Lower leg skin (tissue), 3 donors: ENCODE measurements around the gene CYP2A7.
"Not testable (repeated sequence)": the region's sequence is repeated elsewhere in the genome, so short reads cannot be mapped to it uniquely, and the experiment has no call there.

Experiments
- CTCF ChIP-seq, 3 donors: fragments of 450-650 bp; IDR thresholded peaks; one replicate each; pipeline ENCODE4 v1.5.1; 2016; ENCODE audit warnings: antibody characterized with exemption in 3 of 3, mild to moderate bottlenecking in 3 of 3, moderate library complexity in 2 of 3
- POLR2A ChIP-seq, 2 donors: fragments of 450-650 bp; IDR thresholded peaks; one replicate each; pipeline ENCODE4 v1.6.1; 2016 to 2017; ENCODE audit warnings: antibody characterized with exemption in 2 of 2, mild to moderate bottlenecking in 1 of 2, moderate library complexity in 1 of 2

DNA sequence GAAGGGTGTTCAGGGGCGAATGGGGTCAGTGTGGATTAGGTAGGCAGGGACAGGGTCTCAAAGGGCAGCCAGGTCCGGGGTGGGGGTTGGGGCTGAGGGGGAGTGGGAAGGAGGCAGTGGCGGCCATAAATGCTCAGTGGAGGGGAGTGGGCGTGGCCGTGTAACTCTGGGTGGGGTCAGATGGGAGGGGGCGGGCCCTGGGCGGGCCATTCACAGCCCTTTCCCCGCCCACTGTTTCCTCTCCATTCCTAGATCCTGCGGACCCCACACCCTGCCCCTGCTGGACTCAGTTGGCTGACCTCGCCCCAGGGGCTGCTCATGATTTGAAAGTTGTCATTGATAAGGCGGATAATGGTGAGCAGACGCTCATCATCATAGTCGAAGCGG lies 55.7 kb downstream of the CYP2A7 start:
- TF ChIP-seq CTCF, POLR2A (IDR thresholded peaks at IDR 0.05): not testable (repeated sequence)
